Thyroid gland (tissue), 4 donors: Measurements from ENCODE around the gene PRR23A.

ENCODE experiments used
- POLR2A ChIP-seq, 2 donors: fragments of 450-650 bp; IDR thresholded peaks; one replicate each; pipeline ENCODE4 v1.6.1; 2017; ENCODE audit warnings: antibody characterized with exemption in 2 of 2, mild to moderate bottlenecking in 2 of 2, moderate library complexity in 1 of 2
- TF ChIP-seq, protein P1 (sequence below), 6 experiments: fragments of 200-600 bp in 3 of 6; fragments of 450-650 bp in 3 of 6; sonication (generic) in 3 of 6; IDR thresholded peaks; one replicate each; pipeline ENCODE4 v1.5.1; 2016 to 2019; ENCODE audit warnings: antibody characterized with exemption in 6 of 6, mild to moderate bottlenecking in 2 of 6, inconsistent platforms in 1 of 6, moderate library complexity in 1 of 6

- no peak for TF ChIP-seq POLR2A (IDR thresholded peaks at IDR 0.05)
- TF ChIP-seq, protein P1, sequence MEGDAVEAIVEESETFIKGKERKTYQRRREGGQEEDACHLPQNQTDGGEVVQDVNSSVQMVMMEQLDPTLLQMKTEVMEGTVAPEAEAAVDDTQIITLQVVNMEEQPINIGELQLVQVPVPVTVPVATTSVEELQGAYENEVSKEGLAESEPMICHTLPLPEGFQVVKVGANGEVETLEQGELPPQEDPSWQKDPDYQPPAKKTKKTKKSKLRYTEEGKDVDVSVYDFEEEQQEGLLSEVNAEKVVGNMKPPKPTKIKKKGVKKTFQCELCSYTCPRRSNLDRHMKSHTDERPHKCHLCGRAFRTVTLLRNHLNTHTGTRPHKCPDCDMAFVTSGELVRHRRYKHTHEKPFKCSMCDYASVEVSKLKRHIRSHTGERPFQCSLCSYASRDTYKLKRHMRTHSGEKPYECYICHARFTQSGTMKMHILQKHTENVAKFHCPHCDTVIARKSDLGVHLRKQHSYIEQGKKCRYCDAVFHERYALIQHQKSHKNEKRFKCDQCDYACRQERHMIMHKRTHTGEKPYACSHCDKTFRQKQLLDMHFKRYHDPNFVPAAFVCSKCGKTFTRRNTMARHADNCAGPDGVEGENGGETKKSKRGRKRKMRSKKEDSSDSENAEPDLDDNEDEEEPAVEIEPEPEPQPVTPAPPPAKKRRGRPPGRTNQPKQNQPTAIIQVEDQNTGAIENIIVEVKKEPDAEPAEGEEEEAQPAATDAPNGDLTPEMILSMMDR (IDR thresholded peaks at IDR 0.05), result no peak
Observed at GRCh38 chr3:138971766-138972320, 34.2 kb downstream of the PRR23A start.
